GM12875 (cell line): ENCODE measurements around the gene DCDC2.
"Not testable (repeated sequence)": the region's sequence is repeated elsewhere in the genome, so short reads cannot be mapped to it uniquely, and the experiment has no call there.

Experiments
- H3K4me3 ChIP-seq: one replicate; pipeline ENCODE4 v1.5.1; 2011; ENCODE audit warnings: low read depth, low read length, control low read depth
- CTCF ChIP-seq: IDR thresholded peaks from 2 replicates; pipeline ENCODE4 v1.5.1; 2011; ENCODE audit warnings: low read depth, mild to moderate bottlenecking, control low read depth, inconsistent platforms, low read length, moderate library complexity, borderline replicate concordance; ENCODE audit not compliant: insufficient read depth

Gene DCDC2

GRCh38 chr6:24329451-24329850, 28.4 kb downstream of the DCDC2 start:
- H3K4me3 ChIP-seq: no peak overlapping the region
- TF ChIP-seq CTCF: no peak

GRCh38 chr6:24329022-24329421, 28.8 kb downstream of the DCDC2 start:
- no peak for TF ChIP-seq CTCF
- no peak overlapping the region for H3K4me3 ChIP-seq

GRCh38 chr6:24327756-24328155, 30.1 kb downstream of the DCDC2 start:
- H3K4me3 ChIP-seq: no peak overlapping the region
- TF ChIP-seq CTCF: no peak

- TF ChIP-seq CTCF: no peak
- H3K4me3 ChIP-seq: no peak overlapping the region
Observed at GRCh38 chr6:24325978-24326377, 31.9 kb downstream of the DCDC2 start.

- no peak for TF ChIP-seq CTCF
- no peak overlapping the region for H3K4me3 ChIP-seq
Observed at GRCh38 chr6:24324617-24325016, 33.2 kb downstream of the DCDC2 start.

- no peak for TF ChIP-seq CTCF
- H3K4me3 ChIP-seq: no peak overlapping the region
Observed at GRCh38 chr6:24323632-24324337, 34.1 kb downstream of the DCDC2 start.

- no peak for TF ChIP-seq CTCF
- no peak overlapping the region for H3K4me3 ChIP-seq
Observed at GRCh38 chr6:24322924-24323323, 34.9 kb downstream of the DCDC2 start.

GRCh38 chr6:24322446-24322845, 35.4 kb downstream of the DCDC2 start:
- not testable (repeated sequence) for H3K4me3 ChIP-seq
